Activated T-cell treated with anti-CD3 and anti-CD28 coated beads for 24 hours (primary cell): ENCODE measurements around the gene KRT73.

Experiments
- DNase-seq: peaks from one replicate; pipeline ENCODE4 v3.0.0-alpha.2; 2020; ENCODE audit warnings: low read depth

The KRT73 gene

DNA sequence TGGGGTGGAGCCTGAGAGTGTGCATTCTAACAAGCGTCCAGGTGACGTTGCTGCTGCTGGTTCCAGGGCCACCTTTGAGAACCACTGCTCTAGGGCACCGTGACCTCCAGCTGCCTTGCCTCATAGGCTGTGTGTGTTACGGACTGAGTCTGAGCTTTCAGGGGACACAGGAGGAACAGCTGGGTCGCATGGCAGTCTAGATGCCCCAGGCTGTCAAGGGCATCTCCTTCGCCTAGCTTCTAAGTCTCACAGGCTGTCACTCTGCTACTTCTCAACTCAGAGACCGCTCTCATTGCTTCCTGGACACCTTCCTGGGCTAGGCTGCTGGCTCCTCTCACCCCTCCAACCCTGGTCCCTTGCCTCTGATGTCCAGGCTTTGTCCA, 965 bp downstream of the KRT73 start:
- DNase-seq: no peak

DNA sequence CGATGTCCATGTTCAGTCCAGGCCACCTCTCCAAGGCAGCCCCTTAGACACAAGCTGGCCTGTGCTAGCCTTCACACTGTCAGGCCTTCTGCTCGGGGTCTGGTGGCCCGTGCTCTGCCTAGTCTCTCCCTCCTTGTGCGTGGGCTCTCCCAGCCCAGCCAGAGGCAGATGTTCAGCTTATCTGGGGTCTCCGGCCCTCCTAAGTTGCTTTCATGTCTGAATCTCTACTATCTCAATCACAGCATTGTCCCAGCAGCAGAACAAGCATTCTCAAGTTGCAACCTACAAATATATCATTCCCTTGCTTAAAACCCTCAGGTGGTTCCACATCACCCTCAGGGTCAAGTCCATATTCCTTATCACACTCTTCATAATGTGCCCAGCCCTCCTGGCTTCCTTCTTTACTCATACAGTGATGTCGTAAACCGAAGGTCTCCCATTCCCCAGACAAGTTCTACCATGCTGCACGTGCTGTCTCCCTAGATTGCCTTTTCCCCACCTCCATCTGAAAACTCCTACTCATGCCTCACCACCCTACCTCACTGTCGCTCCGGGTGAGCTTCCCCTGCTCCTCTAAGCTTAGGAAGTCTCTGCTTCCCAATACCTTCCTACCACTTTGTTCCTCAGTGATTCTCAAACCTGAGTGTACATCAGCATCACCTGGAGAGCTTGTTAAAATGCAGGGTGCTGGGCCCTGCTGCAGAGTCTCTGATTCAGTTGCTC, 1.5 kb downstream of the KRT73 start:
- DNase-seq: no peak

DNA sequence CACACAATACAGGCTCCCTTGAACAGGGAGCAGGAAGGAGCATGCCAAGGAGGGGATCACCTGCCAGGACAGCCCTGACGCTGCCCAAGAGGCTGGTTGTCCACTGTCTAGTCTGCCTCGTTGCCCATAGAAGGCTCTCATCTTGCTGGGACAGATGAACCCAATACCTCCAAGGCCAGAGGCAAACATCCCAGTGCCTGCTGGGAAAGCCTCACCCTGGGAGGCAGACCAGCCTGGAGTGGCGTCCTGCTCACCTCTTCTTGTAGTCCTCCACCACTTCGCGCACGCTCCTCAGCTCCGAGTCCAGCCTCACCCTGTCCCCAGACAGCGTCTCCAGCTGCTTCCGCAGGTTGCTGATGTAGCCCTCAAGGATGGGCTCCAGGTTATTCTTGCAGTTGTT, 2.4 kb downstream of the KRT73 start:
- no peak for DNase-seq

DNA sequence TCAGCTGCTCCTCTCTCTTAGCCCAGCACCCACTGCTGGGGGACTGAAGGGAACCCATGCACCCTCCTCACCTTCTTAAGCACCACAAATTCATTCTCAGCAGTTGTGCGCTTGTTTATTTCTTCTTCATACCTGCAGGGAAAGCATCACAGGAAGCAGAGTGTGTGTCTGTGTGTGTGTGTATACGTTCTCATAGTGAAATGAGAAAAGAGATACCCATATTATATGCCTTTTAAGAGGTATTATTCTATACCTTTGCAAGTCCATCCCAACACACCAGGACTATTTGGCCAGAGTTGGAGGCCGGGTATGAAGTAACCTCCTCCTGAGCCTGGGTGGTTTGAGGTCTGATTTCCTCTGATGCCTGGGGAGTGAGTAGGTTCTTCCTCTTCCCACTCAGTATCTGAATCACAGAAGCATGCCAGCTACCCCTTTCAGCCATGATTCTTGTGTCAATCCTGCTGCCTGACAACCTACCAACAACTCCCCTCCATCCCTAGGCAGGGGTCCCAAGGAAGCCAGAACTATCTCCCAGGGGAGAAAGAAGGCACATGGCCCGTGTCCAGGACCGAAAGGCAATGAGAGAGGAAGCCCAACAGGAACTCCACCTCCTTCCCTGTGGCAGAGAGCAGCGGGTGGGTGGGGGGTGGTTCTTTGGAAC, 3.0 kb downstream of the KRT73 start:
- no peak for DNase-seq

DNA sequence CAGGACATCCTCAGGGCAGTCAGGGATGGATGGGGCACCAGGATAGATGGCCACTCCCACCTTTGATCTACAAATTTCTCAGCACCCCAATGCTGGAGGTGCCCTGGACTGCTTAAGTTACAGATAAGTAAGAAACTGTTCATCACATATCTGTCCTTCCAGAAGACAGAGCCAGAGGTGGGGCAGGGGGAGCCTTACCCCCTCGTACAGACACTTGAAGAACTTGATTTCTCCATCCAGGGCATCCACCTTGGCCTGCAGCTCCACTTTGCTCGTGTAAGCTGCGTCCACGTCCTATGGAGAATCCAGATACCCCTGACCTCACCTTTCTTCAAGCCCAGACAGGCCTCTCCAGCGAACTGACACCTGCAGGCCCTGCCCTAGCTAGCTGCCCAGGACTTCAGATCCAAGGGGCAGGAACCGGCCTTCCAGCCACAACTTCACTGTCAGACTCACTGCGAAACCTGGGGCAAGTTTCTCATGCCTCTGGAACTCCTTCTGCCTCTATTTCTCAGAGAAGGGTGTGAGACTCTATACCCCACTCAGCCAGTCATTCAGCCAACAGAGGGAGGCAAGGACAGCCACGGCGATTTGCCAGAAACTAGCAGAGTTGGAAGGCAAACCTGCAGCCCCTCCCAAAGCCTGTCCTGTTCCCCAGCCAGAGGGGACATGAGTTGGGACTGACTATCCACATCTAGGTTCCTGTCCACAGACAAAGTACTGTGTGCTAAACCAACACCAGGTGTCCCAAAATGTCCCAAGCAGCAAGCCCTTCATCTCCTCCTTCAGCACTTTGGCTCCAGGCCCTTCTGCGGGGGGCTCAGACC, 3.8 kb downstream of the KRT73 start:
- no peak for DNase-seq

DNA sequence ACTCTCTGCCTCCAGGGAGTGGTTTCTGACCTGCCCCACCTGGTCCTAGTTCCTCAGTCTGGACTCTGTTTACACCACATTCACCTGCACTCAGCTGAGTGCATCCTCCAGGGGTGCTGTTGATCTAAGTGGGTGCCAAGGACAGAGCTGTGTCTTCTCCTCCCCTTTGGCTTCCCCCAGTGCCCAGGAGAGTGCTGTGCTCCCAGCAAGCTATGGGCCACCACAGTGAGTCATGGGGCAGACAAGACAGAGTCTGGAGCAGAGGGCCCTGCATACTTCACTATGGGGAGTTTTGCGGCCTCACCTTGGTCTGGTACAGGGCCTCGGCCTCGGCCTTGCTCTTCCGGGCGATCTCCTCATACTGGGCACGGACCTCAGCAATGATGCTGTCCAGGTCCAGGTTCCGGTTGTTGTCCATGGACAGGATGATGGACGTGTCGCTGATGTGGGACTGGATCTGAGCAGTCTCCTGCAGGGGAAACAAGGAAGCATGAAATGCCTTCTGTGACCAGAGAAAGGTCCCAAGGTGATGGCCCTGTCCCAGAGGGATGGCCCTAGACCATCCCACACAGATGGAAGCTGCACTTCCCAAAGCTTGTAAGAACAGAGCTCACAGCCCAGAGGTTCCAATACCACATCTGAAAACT, 4.9 kb downstream of the KRT73 start:
- no peak for DNase-seq

DNA sequence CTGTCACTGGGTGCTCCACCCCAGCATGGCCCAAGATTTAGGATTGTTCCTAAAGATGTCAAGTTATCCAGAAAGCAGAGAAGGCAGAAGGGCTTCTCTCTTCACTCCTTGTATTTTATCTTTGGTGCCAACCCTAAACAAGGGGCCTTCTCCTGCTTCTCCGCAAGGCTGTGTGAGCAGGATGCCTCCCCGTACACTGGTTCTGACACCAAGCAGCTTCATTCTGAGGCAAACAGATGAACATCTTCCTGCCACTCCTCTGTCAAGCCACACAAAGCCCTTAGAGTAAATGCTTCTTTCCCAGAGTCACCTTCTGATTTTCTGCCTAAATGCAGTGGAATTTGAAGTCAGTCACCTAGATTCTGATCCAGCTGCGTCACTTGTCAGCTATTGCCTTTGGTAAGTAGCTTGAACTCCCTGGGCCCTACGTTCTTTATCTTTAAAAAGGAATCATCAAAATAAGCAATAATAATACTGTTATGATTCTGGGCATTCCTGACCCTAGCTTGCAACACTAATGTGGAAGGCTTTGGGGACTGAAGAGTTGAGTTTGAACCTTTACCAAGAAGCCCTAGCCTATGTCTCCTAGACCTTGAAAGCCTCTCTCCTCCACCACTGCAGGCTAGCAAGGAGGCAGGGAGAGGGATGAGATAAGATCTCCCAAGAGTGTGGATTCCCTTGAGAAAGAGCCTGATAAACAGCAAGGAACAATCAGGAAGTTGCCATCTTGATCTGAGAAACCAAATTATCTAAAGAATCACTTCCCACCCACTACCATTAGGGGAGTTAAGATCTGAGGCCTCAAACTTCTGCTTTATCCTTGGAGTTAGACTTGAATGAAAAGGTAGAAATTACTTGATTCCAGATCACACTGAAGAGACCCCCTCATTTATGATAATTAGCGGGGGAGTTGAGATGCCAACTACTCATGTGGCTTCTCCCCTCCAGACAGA, 5.7 kb downstream of the KRT73 start:
- DNase-seq: no peak

DNA sequence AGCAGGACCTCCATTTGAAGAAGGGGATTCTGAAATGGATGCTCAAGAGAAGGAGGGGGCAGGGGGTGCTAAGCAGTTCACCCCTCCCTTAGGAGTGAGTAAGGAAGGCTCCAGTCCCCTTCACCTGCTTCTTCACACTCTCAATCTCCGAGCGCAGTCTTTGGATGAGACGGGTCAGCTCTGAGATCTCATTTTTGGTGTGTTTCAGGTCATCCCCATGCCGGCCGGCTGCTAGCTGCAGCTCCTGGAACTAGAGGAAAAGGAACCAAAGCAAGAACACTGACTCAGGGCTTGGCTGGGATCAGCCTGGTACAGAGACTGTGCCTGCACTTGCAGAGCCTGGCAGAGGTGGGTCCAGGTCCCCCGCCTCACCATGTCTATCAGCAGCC, 7.3 kb downstream of the KRT73 start:
- no peak for DNase-seq

DNA sequence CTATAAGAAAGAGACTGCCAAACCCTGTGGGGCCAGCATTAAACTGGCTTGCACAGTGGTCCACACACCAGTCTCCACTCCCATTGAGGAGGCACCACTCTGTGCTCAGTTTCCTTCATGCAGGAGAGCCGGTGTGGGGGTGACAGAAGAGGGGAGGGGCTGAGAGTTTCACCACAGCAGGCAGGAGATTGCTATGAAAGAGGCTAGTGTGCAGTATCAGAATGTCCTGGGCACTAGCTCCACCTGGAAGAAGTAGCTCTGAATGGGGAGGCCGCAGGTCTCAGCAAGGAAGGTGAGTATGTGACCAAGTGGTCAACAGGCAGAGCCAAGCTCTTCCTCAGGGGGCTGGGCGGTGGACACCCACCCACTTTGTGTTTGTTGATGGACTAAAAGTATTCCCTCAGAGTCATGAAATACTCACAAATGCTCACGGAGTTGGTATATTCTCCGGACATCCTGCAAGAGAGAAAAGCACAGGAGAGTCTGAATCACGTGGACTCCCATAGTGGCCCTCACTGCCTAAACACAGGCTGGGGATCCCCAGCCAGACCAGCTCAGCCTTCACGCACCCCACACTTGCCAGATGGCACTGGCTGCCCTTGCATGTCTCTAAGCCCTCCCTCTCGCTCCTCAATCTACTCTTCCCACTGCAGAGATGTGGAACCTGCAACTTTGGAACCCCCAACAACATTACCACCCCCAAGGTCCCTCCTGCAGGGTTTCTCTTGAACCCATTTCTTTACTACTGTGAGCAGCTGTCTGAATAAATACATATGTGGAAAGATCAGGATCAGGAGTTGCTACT, 9.3 kb downstream of the KRT73 start:
- DNase-seq: no peak

DNA sequence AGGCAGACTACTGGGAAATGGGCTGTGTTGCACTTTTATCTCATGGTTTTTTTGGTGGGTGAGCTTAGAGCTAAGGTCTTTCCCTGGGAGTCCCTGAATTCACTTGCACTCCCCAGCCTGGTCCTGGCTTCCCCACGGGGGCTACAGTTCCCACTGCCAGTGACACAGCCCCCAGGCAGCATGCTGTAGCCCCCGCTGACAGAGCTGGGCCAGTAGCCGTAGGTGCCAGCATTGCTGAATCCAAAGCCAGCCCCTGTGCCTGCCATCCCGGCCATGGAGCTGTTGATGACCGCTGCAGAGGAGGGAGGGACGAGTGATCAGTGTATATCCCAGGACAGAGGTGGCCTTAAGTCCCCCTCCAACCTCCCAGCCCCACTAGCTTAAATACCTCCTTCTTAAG, 10.2 kb downstream of the KRT73 start:
- DNase-seq: no peak

DNA sequence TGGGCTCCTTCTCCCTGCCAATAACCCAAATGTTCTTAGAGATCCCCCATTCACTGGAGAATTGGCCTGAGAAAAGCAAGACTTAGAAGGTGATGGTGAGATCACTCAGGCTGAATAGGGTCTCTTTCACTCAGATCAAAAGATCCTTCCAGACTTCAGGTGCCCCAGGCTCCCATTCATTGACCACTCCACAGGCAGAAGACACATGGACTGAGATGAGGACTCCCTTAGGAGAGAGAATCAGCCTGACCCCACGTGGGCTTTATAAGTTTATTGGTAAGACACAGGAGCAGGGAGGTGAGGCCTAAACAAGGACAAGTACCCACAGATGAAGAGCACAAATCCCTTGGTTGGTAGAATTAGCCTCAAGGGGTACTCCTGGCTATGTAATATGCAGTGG, 11.0 kb downstream of the KRT73 start:
- no peak for DNase-seq

DNA sequence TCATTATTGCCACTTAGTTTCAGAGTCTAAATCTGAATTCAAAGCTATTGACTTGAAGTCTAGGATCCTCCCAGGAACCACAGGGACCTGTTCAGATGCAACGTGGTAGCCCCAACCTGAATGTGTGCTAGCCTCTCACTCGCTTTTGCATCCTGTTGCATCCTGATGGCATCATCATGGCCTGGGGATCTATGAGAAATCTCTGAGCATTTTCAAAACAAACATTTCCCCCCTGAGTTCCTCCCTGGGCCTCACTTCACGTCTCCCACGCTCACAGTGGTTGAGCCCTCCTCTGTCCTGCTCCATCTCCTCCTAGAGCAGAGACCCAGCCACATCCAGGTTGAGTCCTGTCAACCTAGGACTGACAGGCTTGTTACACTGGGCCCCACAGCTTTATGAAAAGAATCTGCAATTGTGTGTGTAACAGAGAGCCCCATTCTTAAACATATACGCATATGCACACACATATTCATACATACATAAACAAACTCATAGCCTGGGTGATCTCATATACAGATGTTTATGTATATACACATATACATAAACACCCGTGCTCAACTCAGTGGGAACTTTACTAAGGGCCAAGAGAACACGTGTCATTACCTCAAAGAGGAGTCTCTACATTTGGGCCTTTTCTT, 11.7 kb downstream of the KRT73 start:
- DNase-seq: no peak

DNA sequence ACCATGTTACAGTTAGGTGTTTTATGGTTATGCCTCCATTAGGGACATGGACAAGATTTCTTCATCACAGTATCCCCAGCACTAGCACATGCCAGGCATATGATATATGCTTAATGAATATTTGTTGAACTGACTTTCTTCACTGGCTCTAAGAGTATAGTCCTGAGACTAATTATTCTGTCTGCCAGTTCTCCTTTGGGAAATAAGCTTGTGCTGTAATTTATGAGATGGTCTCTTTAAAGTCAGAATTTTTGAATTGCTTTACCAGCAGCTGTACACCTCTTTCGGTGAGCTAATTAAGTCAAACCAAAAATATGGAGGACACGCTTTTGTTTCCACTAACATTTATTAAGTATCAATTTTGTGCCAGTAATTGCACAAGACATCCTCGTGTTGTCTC, 12.3 kb downstream of the KRT73 start:
- DNase-seq: no peak

DNA sequence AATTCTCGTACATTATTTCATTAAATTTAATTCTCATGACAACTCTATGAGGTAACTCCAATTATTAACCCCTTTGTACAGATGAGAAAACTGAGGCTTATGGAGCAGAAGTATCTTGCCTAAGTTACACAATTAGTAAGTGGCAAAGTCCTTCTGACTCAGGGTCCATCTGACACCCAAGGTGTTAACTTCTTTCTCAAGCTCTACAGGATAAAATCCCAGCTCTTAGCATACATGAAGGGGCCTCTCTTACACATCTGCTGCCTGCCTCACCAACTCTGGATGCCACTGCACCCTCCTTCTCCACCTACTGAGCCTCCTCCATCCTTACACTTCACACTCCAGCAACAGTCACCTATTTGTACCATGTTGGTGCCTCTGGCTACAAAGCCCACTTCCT, 12.8 kb downstream of the KRT73 start:
- no peak for DNase-seq

DNA sequence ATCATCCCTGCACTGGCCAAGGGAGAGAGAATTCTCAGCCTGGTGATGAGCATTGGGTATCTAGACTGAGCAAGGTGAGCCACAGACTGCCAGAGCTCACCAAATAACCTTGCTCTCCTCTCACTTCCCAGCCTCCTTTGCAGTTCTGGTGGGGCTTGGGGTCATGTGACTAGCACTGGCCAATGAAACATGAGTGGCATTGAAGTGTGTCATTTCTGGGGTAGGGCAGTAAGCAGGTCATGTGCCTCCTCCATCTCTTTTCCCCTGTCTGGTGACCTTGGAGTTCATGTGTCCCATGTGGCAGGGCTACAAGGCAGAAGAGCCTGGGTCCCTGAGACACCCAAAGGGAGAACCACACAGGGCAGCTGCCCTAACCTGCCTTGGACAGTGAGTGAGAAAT, 13.5 kb downstream of the KRT73 start:
- DNase-seq: no peak

DNA sequence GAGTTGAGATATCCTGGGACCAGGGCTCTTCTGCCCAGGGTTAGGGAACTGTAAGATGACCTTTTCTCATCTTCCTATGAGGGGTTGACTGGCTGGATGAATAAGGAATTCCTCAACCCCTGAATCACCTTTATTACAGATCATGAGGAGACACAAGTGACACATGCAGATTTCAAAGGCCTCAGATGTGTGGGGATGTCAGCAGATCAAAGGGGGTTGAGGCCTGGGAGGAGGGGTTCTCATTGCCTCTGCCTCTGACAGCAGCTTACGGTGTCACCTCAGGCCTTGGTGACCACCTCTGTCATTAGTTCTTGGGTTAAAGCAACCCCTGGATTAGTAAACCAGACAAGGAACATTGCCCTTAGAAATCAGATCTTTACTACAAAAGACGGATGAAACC, 15.0 kb downstream of the KRT73 start:
- DNase-seq: no peak

DNA sequence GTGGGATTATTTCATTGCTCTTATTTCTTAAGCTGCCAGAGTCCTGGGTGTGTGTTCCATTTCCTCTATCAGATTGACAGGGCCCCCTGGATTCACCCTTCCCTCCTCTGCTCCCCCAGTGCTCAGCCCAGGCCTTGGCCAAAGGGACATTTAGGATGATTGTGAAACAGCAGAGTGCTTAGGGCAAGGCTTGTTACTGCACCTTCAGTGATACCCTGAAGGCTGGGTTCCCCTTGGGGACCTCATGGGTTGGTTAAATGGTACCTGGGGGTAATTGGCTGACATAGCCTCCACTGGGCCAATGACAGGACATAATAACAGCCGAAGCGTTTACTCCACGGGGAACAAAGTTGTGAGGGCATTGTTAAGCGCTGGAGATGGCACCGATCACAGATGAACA, 15.8 kb downstream of the KRT73 start:
- no peak for DNase-seq

DNA sequence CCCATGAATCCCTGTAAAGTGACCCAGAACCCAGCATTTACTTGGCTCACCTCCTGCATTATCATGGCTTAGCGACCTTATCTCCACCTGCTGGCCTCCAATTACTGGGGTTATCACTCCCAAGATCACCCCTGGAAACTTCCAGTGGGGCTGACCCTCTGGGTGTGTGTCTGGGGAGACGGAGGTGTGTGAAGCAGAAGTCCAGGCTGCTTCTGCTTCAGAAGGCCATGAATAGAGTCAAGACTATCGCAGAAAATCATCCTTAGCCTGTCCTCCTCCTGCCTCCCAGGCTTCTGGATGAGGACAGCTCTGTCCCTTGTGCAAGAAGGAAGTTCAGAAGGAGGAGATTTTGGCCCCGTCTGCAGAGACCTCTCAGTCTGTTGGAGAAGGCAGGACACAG, 16.7 kb downstream of the KRT73 start:
- no peak for DNase-seq

DNA sequence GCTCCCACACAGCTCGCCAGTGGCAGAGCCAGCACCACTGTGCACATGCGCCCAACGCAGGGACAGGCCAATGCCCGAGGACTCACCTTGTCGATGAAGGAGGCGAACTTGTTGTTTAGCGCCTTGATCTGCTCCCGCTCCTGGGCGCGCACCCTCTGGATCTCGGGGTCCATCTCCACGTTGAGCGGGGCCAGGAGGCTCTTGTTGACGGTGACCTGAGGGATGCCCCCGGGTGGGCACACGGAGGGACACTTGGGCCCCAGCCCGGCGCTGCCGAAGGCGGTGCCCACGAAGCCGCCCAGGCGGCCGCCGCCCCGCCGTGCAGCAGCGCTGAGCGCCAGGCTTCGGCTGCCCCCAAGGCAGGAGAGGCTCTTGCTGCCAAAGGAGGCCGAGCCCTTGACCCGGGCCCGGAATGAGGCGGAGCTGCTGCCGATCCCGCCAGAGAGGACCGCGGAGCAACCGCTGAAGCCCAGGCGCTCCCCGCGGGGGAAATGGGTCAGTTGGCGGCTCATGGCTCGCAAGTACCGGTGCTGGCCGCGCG, 17.3 kb downstream of the KRT73 start, which contains the start of gene KRT72:
Gene KRT72 (minus strand): TSS at position 523 of the 541 bp plus-strand sequence. CDS start 11 bp downstream, at position 512.
- no peak for DNase-seq

DNA sequence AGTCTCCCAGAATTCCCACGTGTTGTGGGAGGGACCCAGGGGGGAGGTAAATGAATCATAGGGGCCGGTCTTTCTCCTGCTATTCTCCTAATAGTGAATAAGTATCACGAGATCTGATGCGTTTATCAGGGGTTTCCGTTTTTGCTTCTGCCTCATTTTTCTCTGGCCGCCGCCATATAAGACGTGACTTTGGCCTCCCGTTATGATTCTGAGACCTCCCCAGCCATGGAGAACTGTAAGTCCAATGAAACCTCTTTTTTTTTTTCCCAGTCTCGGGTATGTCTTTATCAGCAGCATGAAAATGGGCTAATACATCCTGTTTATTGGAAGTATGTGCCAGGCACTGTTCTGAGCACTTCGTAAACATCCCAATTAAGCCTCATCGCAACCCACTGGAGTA, 17.9 kb downstream of the KRT73 start:
- no peak for DNase-seq
